ENCODE results near the gene PACS2.
"Not testable (repeated sequence)": the region's sequence is repeated elsewhere in the genome, so short reads cannot be mapped to it uniquely, and the experiment has no call there.

The PACS2 gene

GRCh38 chr14:105315941-105316576, 1.5 kb downstream of the PACS2 start:
- no peak for DNase-seq (ENCODE audit: low spot score)

GRCh38 chr14:105316577-105316941, 2.0 kb downstream of the PACS2 start:
- no peak for DNase-seq (ENCODE audit: low spot score)

- no peak for DNase-seq (ENCODE audit: low spot score)
Measured at GRCh38 chr14:105316968-105317510, 2.5 kb downstream of the PACS2 start.

- no peak for DNase-seq (ENCODE audit: low spot score)
Measured at GRCh38 chr14:105317546-105317945, 3.0 kb downstream of the PACS2 start.

GRCh38 chr14:105322791-105323556, 8.4 kb downstream of the PACS2 start:
- no peak for DNase-seq (ENCODE audit: low spot score)

- DNase-seq (ENCODE audit: low spot score) = no peak
Measured at GRCh38 chr14:105323663-105324062, 9.1 kb downstream of the PACS2 start.

GRCh38 chr14:105324080-105324778, 9.7 kb downstream of the PACS2 start:
- no peak for DNase-seq (ENCODE audit: low spot score)

GRCh38 chr14:105324871-105325270, 10.3 kb downstream of the PACS2 start:
- no peak for DNase-seq (ENCODE audit: low spot score)

- DNase-seq (ENCODE audit: low spot score) = no peak
Measured at GRCh38 chr14:105325303-105325702, 10.8 kb downstream of the PACS2 start.

GRCh38 chr14:105325716-105326567, 11.4 kb downstream of the PACS2 start:
- DNase-seq (ENCODE audit: low spot score) = no peak

GRCh38 chr14:105326568-105326867, 12.0 kb downstream of the PACS2 start:
- no peak for DNase-seq (ENCODE audit: low spot score)

- no peak for DNase-seq (ENCODE audit: low spot score)
Measured at GRCh38 chr14:105326891-105327694, 12.5 kb downstream of the PACS2 start.

- DNase-seq (ENCODE audit: low spot score) = not testable (repeated sequence)
Measured at GRCh38 chr14:105327695-105328045, 13.1 kb downstream of the PACS2 start.

GRCh38 chr14:105328070-105328677, 13.6 kb downstream of the PACS2 start:
- DNase-seq (ENCODE audit: low spot score) = no peak

GRCh38 chr14:105328678-105329390, 14.3 kb downstream of the PACS2 start:
- DNase-seq (ENCODE audit: low spot score) = no peak

GRCh38 chr14:105329411-105330150, 15.0 kb downstream of the PACS2 start:
- DNase-seq (ENCODE audit: low spot score) = no peak

- DNase-seq (ENCODE audit: low spot score) = no peak
Measured at GRCh38 chr14:105330491-105330895, 15.9 kb downstream of the PACS2 start.

GRCh38 chr14:105331575-105332349, 17.2 kb downstream of the PACS2 start:
- DNase-seq (ENCODE audit: low spot score) = no peak
